ENCODE data around the gene OTUB2. TPM values are rescaled to one million over a fixed set of nuclear protein-coding genes. Genes with fewer than 3 reads are reported as not detected.

Gene OTUB2
- polyA plus RNA-seq (ENCODE audit: insufficient read length in 3 of 3), result 1 to 10 TPM; 4.3 to 5.0 (median 4.6) TPM

DNA sequence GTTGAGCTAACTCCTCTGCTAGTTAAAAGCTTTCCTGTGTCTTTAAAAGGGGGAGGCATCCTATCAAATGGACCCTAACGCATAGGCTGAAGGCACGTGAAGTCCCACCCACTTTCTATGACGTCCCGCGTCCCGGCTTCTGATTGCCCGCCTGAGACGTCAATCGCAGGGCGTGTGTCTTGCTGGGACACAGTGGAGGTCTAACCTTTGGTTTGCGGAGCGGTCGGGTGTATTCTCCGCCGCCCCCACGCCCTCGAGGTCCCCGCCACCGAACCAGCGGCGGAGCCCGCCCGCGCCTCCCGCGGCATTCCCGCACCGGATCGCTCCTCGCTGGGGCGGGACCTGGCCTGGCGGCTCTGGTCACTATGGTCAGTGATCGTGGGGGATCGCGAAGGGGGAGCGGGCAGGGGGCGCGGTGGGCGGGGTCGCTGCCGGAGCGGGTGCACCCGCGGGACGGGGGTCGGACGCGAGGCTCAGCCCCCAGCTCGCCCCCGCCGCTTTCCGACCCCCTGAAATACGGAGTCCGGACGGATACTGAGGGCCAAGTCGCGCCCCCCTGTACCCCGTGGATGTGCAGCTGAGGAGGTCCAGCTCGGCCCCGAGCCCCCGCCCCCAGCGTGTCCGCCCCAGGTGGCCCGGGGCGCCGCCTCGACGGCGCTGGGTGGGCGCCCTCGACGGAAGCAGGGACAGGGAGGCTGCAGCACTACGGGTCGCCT is at the start of gene OTUB2:
Gene OTUB2, plus strand, starts transcription at position 168 of the 716 bp plus-strand sequence. Its CDS starts 198 bp downstream, at position 366.
- peak; percentile 95 to 99 (median 97) for DNase-seq (ENCODE audit: low read depth in 3 of 3, low spot score in 2 of 3)

DNA sequence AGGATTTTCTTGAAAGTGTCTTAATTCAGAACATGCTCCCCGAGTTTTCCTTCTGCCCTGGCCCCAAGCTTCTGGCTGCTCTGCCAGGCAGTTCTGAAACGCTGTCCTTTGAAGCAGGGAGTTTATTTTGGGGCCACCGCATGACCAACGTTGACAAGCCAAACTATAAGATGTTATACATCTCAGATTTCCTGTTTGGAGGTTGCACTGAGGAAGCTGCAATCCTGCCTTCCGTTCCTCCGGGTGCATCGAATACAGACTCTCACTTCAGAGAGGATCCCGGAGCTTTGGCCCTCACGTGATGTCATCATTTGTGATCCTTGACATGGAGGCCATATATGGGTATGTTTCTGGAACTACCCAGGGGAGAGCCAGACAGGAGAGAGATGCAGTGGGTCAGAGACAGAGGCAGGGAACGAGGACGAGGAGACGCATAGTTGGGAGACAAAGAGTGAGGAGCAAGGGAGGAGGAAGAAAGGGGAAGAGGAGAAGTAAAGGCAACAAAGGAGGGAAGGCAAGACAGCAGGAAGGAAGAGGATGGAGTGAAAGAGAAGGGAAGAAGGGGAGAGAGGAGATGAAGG is 49.6 kb upstream of the OTUB2 start, which contains the start of gene ASB2:
Gene ASB2, minus strand, starts transcription at position 94 of the 581 bp plus-strand sequence. CDS start 12,031 bp downstream, outside the sequence.
- DNase-seq (ENCODE audit: low read depth in 3 of 3, low spot score in 2 of 3), result no peak

DNA sequence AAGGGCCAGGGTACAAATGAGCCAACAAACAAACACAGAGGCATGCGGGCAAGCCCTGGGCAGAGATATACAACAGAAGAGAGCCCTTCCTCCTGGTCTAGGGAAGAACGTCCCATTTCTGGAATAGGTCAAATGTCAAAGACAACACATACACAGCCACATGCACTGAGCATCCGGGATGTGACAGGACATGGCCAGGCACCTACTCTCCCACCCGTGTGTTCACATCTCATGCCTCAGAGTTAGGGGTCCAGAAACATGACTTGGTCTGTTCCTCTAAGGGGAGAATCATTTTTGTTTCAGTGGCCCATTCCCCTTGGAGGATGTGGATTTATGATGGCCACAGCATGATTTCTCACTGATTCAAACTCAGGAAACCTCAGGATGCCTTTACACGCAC is 49.0 kb upstream of the OTUB2 start:
- DNase-seq (ENCODE audit: low read depth in 3 of 3, low spot score in 2 of 3), result no peak

DNA sequence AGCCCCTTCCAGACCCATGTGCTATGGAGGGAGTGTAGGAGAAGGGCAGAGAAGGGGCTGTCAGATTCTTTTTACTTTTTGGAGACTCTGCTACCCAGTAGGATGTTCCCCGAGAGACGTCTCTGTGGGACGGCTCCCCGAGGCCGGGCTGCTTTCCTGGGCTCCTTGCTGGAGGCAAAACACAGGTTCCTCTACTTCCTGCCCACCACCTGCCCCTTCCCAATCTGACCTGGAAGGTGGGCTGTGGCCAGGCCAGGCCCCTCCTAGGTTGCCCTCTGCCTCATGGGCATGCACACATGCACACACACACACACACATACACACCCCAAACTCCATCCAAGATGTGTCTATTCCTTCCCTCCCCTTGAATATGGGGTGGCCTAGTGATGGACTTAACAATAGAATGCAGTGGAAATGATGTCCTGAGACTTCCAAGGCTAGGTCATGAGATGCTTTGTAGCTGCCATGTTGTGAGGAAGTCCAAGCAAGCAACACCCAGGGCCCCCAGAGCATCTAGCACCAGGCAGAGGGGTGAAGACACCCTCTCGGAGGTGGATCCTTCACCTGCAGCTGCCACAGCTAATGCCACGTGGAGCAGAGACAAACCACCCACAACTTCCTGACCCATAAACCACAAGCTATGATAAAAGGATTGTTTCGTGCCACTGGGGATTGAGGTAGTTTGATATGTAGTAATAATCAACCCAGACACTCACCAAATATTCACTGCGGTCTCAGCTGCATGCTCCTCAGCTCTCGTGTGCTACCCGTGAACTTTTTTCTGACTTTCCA is 48.2 kb upstream of the OTUB2 start:
- DNase-seq (ENCODE audit: low read depth in 3 of 3, low spot score in 2 of 3), result no peak

DNA sequence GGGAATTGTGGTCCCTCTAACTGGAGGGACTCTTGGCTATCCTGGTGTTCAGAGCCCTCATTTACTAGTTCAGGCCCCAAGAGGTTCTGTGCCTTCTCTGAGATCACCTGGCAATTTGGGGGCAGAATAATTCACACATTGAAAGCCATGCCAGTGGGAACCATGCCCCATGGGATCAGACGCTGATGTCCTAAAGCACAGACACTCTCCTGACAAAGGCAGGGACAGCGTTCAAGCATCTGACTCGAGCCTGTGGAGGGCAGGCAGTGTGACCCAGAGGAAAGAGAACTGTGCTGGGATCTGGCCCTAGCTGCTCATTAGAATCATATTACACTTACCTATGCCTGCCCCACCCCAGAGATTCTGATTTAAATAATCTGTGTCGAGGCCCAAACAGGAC is 47.4 kb upstream of the OTUB2 start:
- no peak for DNase-seq (ENCODE audit: low read depth in 3 of 3, low spot score in 2 of 3)

DNA sequence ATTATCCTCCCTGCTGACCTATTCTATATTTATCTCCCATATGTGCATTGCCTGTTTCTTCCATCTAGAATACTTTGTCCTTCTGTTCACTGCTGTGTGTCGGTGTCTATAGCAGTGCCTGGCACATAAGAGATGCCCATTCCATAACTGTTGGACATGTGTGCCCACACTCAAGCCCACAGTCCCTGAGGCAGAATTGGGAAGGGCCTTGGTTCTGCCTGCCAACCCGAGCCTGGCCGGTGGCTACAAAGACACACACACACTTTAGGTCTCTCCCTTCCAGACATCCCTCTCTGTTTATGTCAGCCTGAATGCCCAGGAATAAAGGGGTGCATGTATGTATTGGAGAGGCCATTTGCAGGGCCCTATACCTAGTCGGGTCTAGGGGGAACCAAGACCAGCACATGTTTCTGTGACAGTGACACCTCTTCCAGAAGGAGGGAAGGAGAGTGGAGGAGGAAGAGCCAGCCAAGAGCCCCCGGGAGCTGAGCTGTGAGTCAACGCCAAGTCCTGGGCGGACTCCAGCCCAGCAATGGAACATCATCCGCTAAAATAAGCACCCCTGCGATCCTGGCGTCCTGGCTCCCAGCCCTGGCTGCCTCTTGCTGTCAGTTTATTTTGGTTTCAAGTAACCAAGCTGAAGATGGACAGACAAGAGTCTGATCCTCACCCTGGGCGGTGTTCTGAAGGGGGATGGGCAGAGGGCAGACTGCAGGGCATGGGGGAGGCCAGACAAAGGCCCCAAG is 45.5 kb upstream of the OTUB2 start:
- no peak for DNase-seq (ENCODE audit: low read depth in 3 of 3, low spot score in 2 of 3)

DNA sequence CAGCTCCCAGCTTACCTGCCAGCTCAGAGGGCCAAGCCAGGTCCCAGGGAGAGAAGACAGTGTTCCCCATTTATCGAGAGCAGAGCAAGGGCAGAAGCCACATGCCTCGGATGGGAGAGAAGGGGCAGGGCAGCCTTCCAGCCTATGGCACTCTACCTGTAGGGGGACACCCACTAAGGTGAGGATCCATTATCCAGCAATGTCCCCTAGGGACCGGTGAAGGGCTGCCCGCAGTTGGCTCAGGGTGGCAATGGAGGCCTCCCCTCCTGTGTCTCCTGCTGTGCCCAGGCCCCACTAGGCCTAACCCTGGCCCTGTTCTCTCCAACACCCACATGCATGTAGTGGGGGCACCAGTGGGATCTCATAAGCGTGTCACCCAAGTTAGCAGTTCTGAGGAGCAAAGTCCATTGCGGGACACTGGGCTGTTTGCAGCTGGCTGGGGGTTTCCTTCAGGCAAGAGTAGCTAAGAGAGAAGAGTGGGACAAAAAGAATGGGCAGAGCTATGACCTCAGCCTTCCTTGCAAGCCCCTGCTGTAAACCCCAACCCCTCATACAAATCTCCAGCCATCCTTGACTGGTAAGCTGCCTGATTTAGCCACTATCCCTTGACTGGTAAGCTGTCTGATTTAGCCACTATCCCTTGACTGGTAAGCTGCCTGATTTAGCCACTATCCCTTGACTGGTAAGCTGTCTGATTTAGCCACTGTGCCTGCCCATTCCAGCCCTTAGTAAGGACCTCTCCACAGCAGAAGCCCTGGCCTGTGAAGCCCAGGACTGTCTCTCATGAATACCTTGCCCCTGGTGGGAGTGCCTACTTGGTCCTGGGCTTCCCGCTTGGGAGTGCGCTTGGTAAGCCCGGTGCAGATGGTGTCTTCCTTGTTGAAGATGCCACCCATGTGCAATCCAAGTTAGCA is 44.6 kb upstream of the OTUB2 start:
- DNase-seq (ENCODE audit: low read depth in 3 of 3, low spot score in 2 of 3), result no peak

DNA sequence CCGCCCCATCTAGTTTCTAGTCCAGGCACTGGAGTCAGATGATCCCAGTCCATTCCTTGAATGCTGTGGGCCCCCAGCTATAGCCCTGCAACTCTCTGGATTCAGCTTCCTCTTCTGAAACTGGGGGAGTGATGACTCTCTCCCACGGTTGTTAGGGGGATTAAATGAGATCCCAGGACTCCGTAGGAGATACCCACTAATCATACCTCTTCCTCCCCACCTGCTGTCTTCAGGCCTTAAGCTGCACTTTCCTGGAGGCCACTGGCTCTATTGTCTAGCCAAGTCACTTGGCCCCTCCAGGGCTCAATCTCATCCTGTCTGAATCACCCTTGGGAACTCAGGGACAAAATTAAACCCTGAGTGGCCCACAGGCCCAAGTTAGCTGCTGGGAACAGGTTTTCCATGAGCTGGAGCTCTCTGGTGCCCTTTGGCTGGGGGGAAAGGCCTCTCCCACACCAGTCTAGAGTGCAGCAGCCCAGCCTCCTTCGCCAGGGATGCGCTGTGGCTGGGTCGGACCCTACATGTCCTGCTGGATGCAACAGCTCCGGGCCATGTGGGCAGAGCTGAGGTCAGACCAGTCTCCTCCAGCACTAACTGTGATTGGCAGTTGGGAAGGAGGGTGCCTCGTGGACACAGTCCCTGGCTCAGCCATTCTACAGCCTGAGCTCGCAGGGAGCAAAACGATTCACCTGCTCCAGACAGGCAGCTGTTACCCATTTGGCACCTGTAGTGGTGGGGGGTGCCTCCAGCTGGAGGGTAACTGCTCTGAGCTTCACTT is 43.7 kb upstream of the OTUB2 start:
- no peak for DNase-seq (ENCODE audit: low read depth in 3 of 3, low spot score in 2 of 3)

DNA sequence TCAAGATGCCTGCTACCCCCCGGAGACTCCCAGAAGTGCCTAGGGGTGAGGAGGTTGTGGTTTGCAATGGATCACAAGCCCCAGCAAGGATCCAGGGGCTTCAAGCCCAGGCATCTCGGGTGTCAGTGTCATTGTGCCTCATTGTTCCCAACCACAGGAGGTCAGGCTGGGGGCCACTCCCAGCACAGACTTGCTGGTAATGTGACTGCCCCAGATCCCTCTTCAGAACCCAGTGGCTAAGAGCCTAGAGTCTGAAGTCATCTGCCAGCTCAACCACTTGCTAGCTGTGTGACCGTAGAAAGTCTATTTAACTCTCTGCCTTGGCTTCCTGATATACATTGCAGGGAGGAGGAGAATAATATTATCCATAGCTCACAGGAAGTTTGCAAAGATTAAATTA is 42.1 kb upstream of the OTUB2 start:
- no peak for DNase-seq (ENCODE audit: low read depth in 3 of 3, low spot score in 2 of 3)

DNA sequence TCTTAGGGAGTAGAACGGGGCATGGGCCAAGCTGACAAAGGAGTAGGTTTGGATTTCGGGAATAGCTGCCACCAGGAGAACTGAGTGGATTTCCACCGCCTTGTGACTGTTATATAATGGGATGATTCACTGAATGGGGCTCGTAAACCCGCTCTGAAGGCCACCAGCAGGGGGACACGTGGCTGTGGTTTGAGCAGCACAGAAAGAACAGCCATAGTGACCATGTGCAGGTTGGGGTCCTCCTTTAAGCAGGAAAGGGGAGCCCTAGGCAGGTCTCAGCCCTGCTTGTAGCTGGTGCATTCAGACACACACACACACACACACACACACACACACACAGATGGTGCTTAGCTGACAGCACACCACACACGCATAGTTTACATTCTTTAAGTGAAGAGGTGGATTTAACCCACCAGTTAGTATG is 41.1 kb upstream of the OTUB2 start:
- DNase-seq (ENCODE audit: low read depth in 3 of 3, low spot score in 2 of 3), result no peak

DNA sequence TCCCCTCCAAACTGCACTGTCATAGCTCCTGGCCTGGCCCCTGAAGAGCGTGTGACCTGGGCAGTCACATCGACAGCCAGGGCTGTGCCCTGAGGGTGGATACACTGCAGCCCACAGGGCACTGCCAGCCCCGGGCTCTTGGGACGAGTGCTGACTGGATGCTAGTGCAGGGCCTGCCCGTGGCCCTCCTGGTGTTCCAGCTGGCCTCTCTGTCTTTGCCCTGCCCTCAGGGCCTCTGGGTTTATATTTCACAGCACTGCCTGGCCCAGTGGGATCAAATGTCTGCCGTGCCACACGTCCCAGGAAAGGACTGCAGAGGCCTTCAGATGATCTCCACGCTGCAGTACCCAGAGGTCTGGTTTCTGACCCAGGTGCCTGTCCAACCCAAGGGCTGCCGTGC is 39.2 kb upstream of the OTUB2 start:
- peak in 1 of 3 donors; percentile 30 for DNase-seq (ENCODE audit: low read depth in 3 of 3, low spot score in 2 of 3)

DNA sequence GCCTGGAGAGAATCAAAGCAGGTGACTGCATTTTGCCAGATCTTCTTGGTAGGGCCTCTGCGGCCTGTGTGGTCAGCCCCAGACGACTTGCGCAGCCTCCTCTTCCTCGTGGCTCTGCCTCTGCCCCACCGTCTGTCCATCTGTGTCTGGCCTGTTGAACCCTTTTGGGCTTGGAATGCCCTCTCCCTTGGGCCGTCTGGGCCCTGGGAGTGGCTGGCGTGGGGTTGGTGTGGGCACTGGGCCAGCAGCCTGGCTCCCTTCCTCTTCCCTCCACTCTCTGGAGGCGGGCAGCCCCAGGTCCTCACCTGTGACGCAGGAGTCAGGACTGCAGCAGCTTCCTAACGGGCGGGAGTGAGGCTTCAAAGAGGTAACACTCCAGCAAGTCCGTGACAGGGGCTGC is 38.8 kb upstream of the OTUB2 start:
- DNase-seq (ENCODE audit: low read depth in 3 of 3, low spot score in 2 of 3), result no peak

DNA sequence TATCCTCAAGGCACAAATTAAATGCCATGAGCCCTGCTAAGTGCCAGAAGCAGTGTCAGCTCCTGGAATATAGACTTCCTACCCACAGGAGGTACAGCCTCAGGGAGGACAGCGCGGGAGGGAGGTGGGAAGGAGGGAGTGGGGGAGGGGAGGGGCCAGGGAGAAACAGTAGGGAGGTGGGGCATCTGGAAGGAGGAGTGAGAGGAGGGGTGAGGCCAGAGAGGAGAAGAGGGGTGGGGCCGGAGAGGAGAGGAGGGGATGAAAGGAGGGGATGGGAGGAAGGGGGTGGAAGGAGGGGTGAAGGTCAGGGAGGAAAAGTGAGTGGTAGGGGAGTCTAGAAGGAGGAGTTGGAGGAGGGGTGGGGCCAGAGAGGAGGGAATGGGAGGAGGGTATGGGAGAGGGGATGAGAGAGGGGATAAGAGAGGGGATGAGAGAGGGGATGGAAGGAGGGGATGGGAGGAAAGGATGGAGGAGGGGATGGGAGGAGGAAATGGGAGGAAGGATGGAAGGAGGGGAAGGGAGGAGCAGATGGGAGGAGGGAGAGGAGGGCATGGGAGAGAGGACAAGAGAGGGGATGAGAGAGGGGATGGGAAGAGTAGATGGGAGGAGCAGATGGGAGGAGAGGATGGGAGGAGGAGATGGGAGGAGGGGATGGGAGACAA is 38.2 kb upstream of the OTUB2 start:
- no peak for DNase-seq (ENCODE audit: low read depth in 3 of 3, low spot score in 2 of 3)

DNA sequence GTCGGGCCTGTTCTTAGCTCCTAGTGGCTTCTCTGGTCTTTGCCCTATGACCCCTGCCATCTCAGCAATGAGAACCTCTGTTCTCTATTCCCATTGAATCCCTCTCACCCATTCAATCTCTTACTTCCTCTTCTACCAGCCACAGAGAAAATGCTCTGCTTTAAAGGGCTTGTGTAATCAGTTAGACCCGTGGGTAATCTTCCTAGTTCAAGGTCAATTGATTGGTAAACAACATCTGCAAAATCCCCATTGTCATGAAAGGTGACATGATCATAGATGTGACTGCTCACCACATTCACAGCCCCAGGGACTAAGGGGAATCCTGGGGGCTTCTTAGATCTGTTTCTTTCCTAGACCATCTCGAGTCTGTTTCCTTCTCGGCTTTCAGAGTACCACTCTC is 36.2 kb upstream of the OTUB2 start:
- no peak for DNase-seq (ENCODE audit: low read depth in 3 of 3, low spot score in 2 of 3)

DNA sequence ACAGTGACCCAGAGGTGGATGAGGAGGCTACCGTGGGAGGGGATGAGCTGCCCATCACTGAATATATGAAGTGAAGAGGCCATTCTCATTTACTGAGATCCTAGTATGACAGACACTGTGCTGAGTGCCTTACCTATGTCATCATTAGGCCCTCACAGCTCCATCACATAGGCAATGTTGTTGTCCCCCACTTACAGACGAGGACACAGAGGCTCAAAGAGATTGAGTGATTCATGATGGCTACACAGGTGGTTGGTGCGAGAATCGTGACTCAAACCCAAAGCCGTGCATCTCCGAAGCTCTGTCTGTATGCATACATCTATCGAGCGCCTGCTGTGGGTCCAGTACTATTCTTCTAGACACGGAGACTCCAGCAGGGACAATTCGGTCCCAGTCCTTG is 34.9 kb upstream of the OTUB2 start:
- no peak for DNase-seq (ENCODE audit: low read depth in 3 of 3, low spot score in 2 of 3)

DNA sequence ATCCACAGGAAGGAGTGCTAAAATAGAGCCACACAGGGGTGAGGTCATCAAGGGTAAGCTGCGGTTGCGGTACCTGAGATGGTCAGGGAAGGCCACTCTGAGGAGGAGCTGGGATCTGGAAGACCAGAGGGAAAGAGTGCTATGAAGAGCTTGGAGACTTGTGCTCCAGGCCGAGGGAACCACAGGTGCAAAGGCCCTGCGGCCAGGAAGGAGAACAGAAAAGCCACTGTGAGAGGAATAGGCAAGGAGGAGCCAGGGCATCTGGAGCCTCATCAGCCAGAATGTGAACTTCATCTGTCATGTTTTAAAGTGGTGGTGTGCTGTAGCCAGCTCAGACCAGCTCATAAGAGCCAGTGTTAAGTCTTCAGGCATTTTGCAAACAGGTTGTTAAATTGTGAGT is 34.5 kb upstream of the OTUB2 start:
- no peak for DNase-seq (ENCODE audit: low read depth in 3 of 3, low spot score in 2 of 3)

DNA sequence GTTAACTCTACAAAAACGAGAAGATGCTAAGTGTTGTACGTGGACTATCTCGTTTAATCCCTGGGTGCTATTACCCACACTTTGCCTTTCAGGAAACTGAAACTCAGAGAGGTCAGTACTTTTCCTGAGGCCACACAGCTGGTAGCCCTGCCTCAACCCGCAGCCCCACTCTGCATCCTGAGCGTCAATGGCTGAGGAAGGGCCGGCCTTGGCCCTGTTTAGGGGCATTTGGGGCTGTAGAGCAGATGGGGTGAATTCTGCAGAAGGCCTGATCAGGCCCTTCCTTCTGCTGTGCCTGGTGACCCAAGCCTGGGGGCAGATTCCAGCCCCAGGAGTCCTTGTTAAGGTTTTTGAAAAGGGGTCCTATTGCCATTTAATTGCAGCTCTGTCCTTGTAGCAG is 32.8 kb upstream of the OTUB2 start:
- no peak for DNase-seq (ENCODE audit: low read depth in 3 of 3, low spot score in 2 of 3)

DNA sequence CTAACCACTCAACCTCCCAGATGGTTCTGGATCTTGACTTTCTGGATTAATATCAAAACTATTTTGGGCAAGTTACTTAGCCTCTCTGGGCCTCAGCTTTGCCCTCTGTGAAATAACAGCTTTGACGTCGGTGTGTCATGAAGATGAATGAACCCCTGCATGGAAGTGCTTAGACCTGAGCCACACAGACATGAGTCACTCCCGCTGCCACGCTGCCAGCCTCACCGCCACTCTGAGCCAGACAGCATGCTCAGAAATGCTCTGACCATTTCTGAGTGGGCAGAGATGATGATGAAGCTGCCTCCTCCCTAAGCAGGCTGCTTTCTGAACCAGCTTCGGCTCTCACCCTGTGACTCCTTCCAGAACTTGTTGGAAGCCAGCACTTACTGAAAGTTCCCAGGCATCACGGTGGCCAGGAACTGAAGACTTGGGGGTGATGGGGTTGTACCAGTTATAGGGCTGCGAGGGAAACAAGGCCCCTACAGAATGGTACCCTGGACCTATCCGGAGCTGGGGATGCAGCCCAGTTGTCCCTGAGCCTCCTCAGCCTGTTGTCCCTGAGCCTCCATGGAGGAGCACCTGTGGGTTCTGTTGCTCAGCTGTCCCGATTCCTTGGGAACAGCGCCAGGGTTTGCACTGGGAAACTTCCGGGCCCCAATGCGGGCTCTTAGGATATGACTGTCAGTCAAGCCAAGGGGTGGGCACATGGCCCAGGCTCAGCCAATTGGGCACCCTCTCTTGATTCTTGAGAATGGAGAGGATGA is 31.0 kb upstream of the OTUB2 start:
- no peak for DNase-seq (ENCODE audit: low read depth in 3 of 3, low spot score in 2 of 3)

Measured in right renal cortex interstitium (tissue), 3 donors.